K562 (cell line): Measurements from ENCODE around the gene CDK14. TPM values are rescaled to one million over a fixed set of nuclear protein-coding genes. Genes with fewer than 3 reads are reported as not detected.

Experiments
- ATAC-seq: fragments of 200-7000 bp; cut with Tn5 transposase; 3 replicates; pipeline ENCODE4 v1.9.1; 2020; ENCODE audit warnings: moderate library complexity
- BruUV-seq: library from RNA; stranded (reverse); fragments of 400-500 nt; replicated peaks from 2 replicates; lab custom pipeline; 2021; lab: Mats Ljungman, UMichigan
- CTCF ChIA-PET: fragments of 300-600 bp; formaldehyde crosslinking; extraction: SDS; loops from one replicate; lab custom pipeline; 2021; ENCODE audit warnings: low intra/inter-chr PET ratio; lab: Yijun Ruan, JAX
- POLR2A ChIA-PET: fragments of 300-600, 350-650 bp; sonication (Branson Sonifier 250); formaldehyde crosslinking; extraction: SDS; loops from one replicate; lab custom pipeline; 2021; ENCODE audit warnings: antibody characterized with exemption, inconsistent platforms; lab: Yijun Ruan, JAX
- DNase-seq, 4 experiments: peaks; one replicate each; pipeline versions ENCODE4 v3.0.0 to v3.0.0-alpha.2; 2011 to 2018; ENCODE audit warnings: low spot score in 3 of 4, mixed read lengths in 3 of 4; ENCODE audit errors: extremely low read depth in 1 of 4
- FAIRE-seq: peaks from 2 replicates; lab custom pipeline; 2011; peaks lifted over from hg19 to GRCh38; lab: Jason Lieb, UNC
- H2AFZ ChIP-seq: 2 replicates; pipeline ENCODE4 v1.6.0; 2011; ENCODE audit warnings: low read depth, low read length, control low read depth, inconsistent platforms
- H3K27ac ChIP-seq: fragments of 200-600 bp; 3 replicates; pipeline ENCODE4 v1.8.0; 2011; ENCODE audit warnings: low read depth, mild to moderate bottlenecking, control low read depth, inconsistent platforms, low read length, moderate library complexity, mixed read lengths; ENCODE audit errors: extremely low read depth
- H3K27me3 ChIP-seq, 2 experiments: fragments of 300-600 bp in 1 of 2; 2 replicates in 1 of 2; 3 replicates in 1 of 2; pipeline versions ENCODE4 v1.6.0 to v1.8.0; 2011; ENCODE audit warnings: inconsistent platforms in 2 of 2, low read length in 2 of 2, mild to moderate bottlenecking in 1 of 2, mixed read lengths in 1 of 2, moderate library complexity in 1 of 2; ENCODE audit not compliant: control insufficient read depth in 2 of 2, insufficient read depth in 2 of 2
- H3K36me3 ChIP-seq: fragments of 300-600 bp; 3 replicates; pipeline ENCODE4 v1.8.0; 2011; ENCODE audit warnings: mild to moderate bottlenecking, low read length, inconsistent platforms; ENCODE audit not compliant: control insufficient read depth, insufficient read depth
- H3K4me1 ChIP-seq, 2 experiments: fragments of 200-600 bp in 1 of 2; replicated peaks in 1 of 2; 2 replicates in 1 of 2; 3 replicates in 1 of 2; pipeline versions ENCODE4 v1.5.1 to v1.8.0; 2011; ENCODE audit warnings: inconsistent platforms in 2 of 2, low read length in 2 of 2, mild to moderate bottlenecking in 1 of 2, mixed read lengths in 1 of 2, moderate library complexity in 1 of 2; ENCODE audit not compliant: control insufficient read depth in 2 of 2, insufficient read depth in 2 of 2
- H3K4me2 ChIP-seq: 2 replicates; pipeline ENCODE4 v1.6.1; 2011; ENCODE audit warnings: low read length, control low read depth, inconsistent platforms, mixed read lengths; ENCODE audit not compliant: insufficient read depth
- H3K4me3 ChIP-seq: fragments of 200-600 bp; sonication (generic), shearing (Covaris generic); 2 replicates; pipeline ENCODE4 v1.5.1; 2016; ENCODE audit warnings: control low read depth, inconsistent platforms
- H3K79me2 ChIP-seq: fragments of 200-600 bp; 3 replicates; pipeline ENCODE4 v1.8.0; 2011; ENCODE audit warnings: low read length, inconsistent platforms; ENCODE audit not compliant: control insufficient read depth, insufficient read depth
- H3K9ac ChIP-seq, 2 experiments: 2 replicates each; pipeline versions ENCODE4 v1.6.0 to v1.6.1; 2011; ENCODE audit warnings: low read depth in 2 of 2, low read length in 2 of 2, control low read depth in 1 of 2, inconsistent platforms in 1 of 2, mild to moderate bottlenecking in 1 of 2, mixed read lengths in 1 of 2; ENCODE audit not compliant: insufficient read depth in 1 of 2
- H3K9me1 ChIP-seq: one replicate; pipeline ENCODE4 v1.6.0; 2011; ENCODE audit warnings: inconsistent platforms, mild to moderate bottlenecking, low read length, moderate library complexity; ENCODE audit not compliant: control insufficient read depth, insufficient read depth
- H3K9me3 ChIP-seq: replicated peaks from 2 replicates; pipeline ENCODE4 v1.5.1; 2011; ENCODE audit warnings: low read depth, low read length, inconsistent platforms; ENCODE audit not compliant: control insufficient read depth, insufficient read depth
- H4K20me1 ChIP-seq: replicated peaks from 2 replicates; pipeline ENCODE4 v1.6.1; 2011; ENCODE audit warnings: low read length, inconsistent platforms, mixed read lengths; ENCODE audit not compliant: control insufficient read depth, insufficient read depth
- ADNP ChIP-seq: fragments of 200-800 bp; sonication (Bioruptor generic); IDR thresholded peaks from 2 replicates; pipeline ENCODE4 v1.6.1; 2016; ENCODE audit warnings: missing genetic modification characterization, missing compliant biosample characterization
- HNRNPLL ChIP-seq: fragments of 200-400 bp; formaldehyde crosslinking; IDR thresholded peaks from 2 replicates; pipeline ENCODE4 v1.6.1; 2017; ENCODE audit warnings: low read length, low read depth, mild to moderate bottlenecking; ENCODE audit not compliant: poor library complexity, severe bottlenecking
- PRMT5 ChIP-seq: sonication (generic); formaldehyde crosslinking; IDR thresholded peaks from 2 replicates; pipeline ENCODE4 v1.5.0; 2020; ENCODE audit warnings: missing genetic modification reagents
- TCF3 ChIP-seq: sonication (generic); formaldehyde crosslinking; IDR thresholded peaks from 2 replicates; pipeline ENCODE4 v1.4.0; 2020; ENCODE audit warnings: mild to moderate bottlenecking, missing genetic modification reagents
- TEAD1 ChIP-seq, 2 experiments: fragments of 450-650 bp in 1 of 2; sonication (generic) in 1 of 2; formaldehyde crosslinking; IDR thresholded peaks; 2 replicates each; pipeline versions ENCODE4 v1.4.0 to v1.8.0; 2020 to 2022; ENCODE audit warnings: mild to moderate bottlenecking in 2 of 2, missing genetic modification reagents in 1 of 2
- XRCC3 ChIP-seq: fragments of 450-650 bp; IDR thresholded peaks from 2 replicates; pipeline ENCODE4 v1.6.1; 2017; ENCODE audit warnings: mild to moderate bottlenecking, moderate library complexity
- ZNF316 ChIP-seq: fragments of 450-650 bp; IDR thresholded peaks from 2 replicates; pipeline ENCODE4 v1.6.1; 2016
- ZSCAN32 ChIP-seq: fragments of 450-650 bp; formaldehyde crosslinking; IDR thresholded peaks from 2 replicates; pipeline ENCODE4 v1.4.0; 2020; ENCODE audit warnings: mild to moderate bottlenecking, moderate library complexity
- WGBS: fragments of 100-300 bp; shearing (Covaris generic); methylation state at CpG from one replicate; pipeline ENCODE4 v1.1.6; 2016; ENCODE audit warnings: low coverage, mixed read lengths; ENCODE audit not compliant: insufficient coverage; ENCODE audit errors: missing lambda C conversion rate; 5-methylcytosine and 5-hydroxymethylcytosine counted together
- in situ Hi-C: fragments of 300-500 bp; cut with MboI; formaldehyde crosslinking; loops from 4 replicates; pipeline ENCODE4 v1.15.0; 2018; ENCODE audit warnings: inconsistent platforms, mixed read lengths
- intact Hi-C: fragments of 100-400 bp; cut with micrococcal nuclease; formaldehyde crosslinking; loops from 2 replicates; pipeline ENCODE4 v1.14.2; 2022
- polyA plus RNA-seq, 8 experiments: library from polyadenylated mRNA; depleted of rRNA in 4 of 8; stranded (reverse) in 5 of 8; unstranded in 3 of 8; fragments of >200 nt; fragmentation: Nextera tagmentation in 2 of 8; fragmentation: Illumina TruSeq in 1 of 8; extraction: Ambion mirVana in 2 of 8; extraction: Trizol in 1 of 8; gene quantifications; 2 replicates each; pipeline versions ENCODE4 v1.2.1 to v1.2.3, GENCODE V29; 2011 to 2014; ENCODE audit warnings: inconsistent platforms in 1 of 8, missing spikeins in 1 of 8
- total RNA-seq, 7 experiments: library from RNA; depleted of rRNA in 6 of 7; stranded (reverse); fragments of >200 nt in 6 of 7; fragmentation: Illumina TruSeq in 2 of 7; extraction: Trizol in 2 of 7; gene quantifications; 2 replicates each; pipeline versions ENCODE4 v1.2.1 to v1.2.3, GENCODE V29; 2011 to 2021; ENCODE audit warnings: low replicate concordance in 1 of 7
- TF ChIP-seq, protein P1 (sequence below): fragments of 250-450 bp; sonication (Bioruptor Pico); IDR thresholded peaks from 2 replicates; pipeline ENCODE4 v1.4.0; 2020; ENCODE audit warnings: mild to moderate bottlenecking, moderate library complexity, borderline replicate concordance
- TF ChIP-seq, protein P2 (sequence below): fragments of 200-400 bp; formaldehyde crosslinking; IDR thresholded peaks from 2 replicates; pipeline ENCODE4 v1.6.1; 2017; ENCODE audit warnings: mild to moderate bottlenecking, low read depth, low read length, moderate library complexity

The CDK14 gene
- total and polyA plus RNA-seq, 9 of the 15 experiments (the other 6 are each of a cell fraction or from before 2014, with no cell fraction given): 0.03 to 0.91 (median 0.16) TPM

DNA sequence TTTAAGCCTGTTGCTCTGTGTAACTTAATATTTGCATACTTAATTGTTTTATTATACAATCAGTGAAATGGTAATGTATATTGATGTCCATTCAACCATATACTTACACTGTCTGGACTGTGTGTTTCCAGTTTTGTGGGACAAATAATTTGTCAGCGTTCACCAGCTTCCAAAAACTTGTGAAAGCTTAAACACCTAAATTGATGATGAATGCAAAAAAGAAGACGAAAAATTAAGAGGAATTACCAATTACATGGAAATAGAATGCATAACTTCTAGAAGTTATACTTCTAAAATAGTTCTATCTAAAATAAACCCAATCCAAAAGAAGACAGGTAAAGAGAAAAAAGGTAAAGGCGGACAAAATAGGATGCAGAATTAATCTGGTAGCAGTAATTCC lies 513.1 kb downstream of the CDK14 start:
- in situ Hi-C loops: no loop called here
- TF ChIP-seq ZNF316 (peak; percentile 49; the same call in 1 of the 2 replicates), TEAD1 (CRISPR knock-in tag; IDR thresholded peaks at IDR 0.05) (no peak)
- H3K36me3 ChIP-seq: no peaks in the 10 kb centered on the region
- H3K79me2 ChIP-seq: no peaks in the 10 kb centered on the region
- ATAC-seq: no peak
- no peak overlapping the region for H3K4me3 ChIP-seq
- H3K9me1 ChIP-seq: no peaks in the 10 kb centered on the region
- ChIA-PET POLR2A (no interaction called here), CTCF (no interaction called here)
- no TSS peak for BruUV-seq
- H3K27me3 ChIP-seq: no peaks in the 10 kb centered on the region
- H4K20me1 ChIP-seq: no peaks in the 10 kb centered on the region
- H3K9me3 ChIP-seq: no peaks in the 10 kb centered on the region
- WGBS: 0% methylated on average over 3 of the region's 3 CpGs
- no peak overlapping the region for H3K27ac ChIP-seq
- no peaks in the 10 kb centered on the region for H3K4me1 ChIP-seq
- no peak for DNase-seq
- intact Hi-C loops: no loop called here
- H3K4me2 ChIP-seq: no peak overlapping the region
- no peak overlapping the region for H2AFZ ChIP-seq
- no peak overlapping the region for H3K9ac ChIP-seq
- no peak for FAIRE-seq

DNA sequence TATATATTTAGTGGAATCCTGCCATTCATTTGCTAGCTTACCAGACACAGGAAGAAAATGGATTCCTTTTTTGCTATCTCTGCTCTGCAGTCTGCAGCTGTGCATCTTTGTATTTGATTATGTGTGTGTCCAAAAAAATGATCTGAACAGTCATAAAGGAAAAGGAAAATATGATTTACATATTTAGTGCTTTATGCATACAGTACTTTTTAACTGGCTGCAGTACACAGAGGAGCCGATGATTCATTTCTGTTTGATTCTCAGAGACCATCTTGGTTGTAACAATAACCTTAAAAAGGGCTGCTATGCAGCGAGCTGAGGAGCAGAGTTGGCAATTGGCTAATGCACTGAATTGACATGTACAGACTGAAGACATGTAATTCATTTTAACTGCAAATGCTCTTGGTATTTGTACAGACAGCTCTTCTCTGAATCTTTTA lies 516.8 kb downstream of the CDK14 start:
- Histone ChIP-seq H3K4me3 (no peak overlapping the region), H3K4me2 (no peak overlapping the region), H3K79me2 (no peaks in the 10 kb centered on the region), H3K9me3 (no peaks in the 10 kb centered on the region), H3K9ac (no peak overlapping the region), H2AFZ (no peak overlapping the region), H3K4me1 (no peaks in the 10 kb centered on the region), H3K36me3 (no peaks in the 10 kb centered on the region), H3K27ac (no peak overlapping the region), H3K9me1 (no peaks in the 10 kb centered on the region), H4K20me1 (no peaks in the 10 kb centered on the region), H3K27me3 (peaks cover 0 to 2% of the 10 kb centered on the region in 2 experiments; a peak in 1 of 5 replicates)
- WGBS: 3% methylated on average over 2 of the region's 2 CpGs
- BruUV-seq: no TSS peak
- in situ Hi-C loops: no loop called here
- intact Hi-C loops: no loop called here
- POLR2A ChIA-PET: interaction anchor here (0.6 kb wide), 1 partner anchor 71 kb away, joined by 3 read pairs; no protein-coding TSS in a partner anchor
- DNase-seq (no peak), ATAC-seq (no peak), FAIRE-seq (no peak)
- CTCF ChIA-PET: no interaction called here
- TF ChIP-seq PRMT5 (CRISPR knock-in tag): no peak
- TF ChIP-seq XRCC3: no peak
- no peak for TF ChIP-seq TCF3 (CRISPR knock-in tag)
- no peak for TF ChIP-seq ZSCAN32 (CRISPR knock-in tag)
- no peak for TF ChIP-seq HNRNPLL
- TF ChIP-seq, protein P1, sequence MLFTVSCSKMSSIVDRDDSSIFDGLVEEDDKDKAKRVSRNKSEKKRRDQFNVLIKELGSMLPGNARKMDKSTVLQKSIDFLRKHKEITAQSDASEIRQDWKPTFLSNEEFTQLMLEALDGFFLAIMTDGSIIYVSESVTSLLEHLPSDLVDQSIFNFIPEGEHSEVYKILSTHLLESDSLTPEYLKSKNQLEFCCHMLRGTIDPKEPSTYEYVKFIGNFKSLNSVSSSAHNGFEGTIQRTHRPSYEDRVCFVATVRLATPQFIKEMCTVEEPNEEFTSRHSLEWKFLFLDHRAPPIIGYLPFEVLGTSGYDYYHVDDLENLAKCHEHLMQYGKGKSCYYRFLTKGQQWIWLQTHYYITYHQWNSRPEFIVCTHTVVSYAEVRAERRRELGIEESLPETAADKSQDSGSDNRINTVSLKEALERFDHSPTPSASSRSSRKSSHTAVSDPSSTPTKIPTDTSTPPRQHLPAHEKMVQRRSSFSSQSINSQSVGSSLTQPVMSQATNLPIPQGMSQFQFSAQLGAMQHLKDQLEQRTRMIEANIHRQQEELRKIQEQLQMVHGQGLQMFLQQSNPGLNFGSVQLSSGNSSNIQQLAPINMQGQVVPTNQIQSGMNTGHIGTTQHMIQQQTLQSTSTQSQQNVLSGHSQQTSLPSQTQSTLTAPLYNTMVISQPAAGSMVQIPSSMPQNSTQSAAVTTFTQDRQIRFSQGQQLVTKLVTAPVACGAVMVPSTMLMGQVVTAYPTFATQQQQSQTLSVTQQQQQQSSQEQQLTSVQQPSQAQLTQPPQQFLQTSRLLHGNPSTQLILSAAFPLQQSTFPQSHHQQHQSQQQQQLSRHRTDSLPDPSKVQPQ (CRISPR knock-in tag): no peak
- TF ChIP-seq, protein P2, sequence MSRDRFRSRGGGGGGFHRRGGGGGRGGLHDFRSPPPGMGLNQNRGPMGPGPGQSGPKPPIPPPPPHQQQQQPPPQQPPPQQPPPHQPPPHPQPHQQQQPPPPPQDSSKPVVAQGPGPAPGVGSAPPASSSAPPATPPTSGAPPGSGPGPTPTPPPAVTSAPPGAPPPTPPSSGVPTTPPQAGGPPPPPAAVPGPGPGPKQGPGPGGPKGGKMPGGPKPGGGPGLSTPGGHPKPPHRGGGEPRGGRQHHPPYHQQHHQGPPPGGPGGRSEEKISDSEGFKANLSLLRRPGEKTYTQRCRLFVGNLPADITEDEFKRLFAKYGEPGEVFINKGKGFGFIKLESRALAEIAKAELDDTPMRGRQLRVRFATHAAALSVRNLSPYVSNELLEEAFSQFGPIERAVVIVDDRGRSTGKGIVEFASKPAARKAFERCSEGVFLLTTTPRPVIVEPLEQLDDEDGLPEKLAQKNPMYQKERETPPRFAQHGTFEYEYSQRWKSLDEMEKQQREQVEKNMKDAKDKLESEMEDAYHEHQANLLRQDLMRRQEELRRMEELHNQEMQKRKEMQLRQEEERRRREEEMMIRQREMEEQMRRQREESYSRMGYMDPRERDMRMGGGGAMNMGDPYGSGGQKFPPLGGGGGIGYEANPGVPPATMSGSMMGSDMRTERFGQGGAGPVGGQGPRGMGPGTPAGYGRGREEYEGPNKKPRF: no peak
- no peak for TF ChIP-seq ADNP
